ENCODE results near the gene ATG2B. TPM values are rescaled to one million over a fixed set of nuclear protein-coding genes. Genes with fewer than 3 reads are reported as not detected.
A peak's percentile ranks its signal among the peaks of the same experiment; 100 is the strongest.

Gene ATG2B
- total RNA-seq, 1 donor from 2014 or later, result 25.6 TPM

GRCh38 chr14:96261772-96262655, 101.1 kb downstream of the ATG2B start:
- no peak overlapping the region for H3K27ac Mint-ChIP-seq
- DNase-seq (ENCODE audit: low spot score in 2 of 2, unreplicated experiment in 2 of 2), result no peak
- H3K27me3 Mint-ChIP-seq (ENCODE audit: low read depth), result no peaks in the 10 kb centered on the region
- no peak overlapping the region for H3K4me3 Mint-ChIP-seq
- H3K36me3 Mint-ChIP-seq, result peaks cover 29% of the 10 kb centered on the region
- H3K4me1 Mint-ChIP-seq, result peaks cover 44% of the 10 kb centered on the region
- no peak for TF ChIP-seq CTCF (IDR thresholded peaks at IDR 0.05; ENCODE audit: unreplicated experiment)
- H3K9me3 Mint-ChIP-seq, result peaks cover 11% of the 10 kb centered on the region

GRCh38 chr14:96261053-96261452, 102.1 kb downstream of the ATG2B start:
- Mint-ChIP-seq H3K4me3 (no peak overlapping the region), H3K27me3 (ENCODE audit: low read depth) (no peaks in the 10 kb centered on the region), H3K27ac (no peak overlapping the region), H3K9me3 (peaks cover 11% of the 10 kb centered on the region), H3K4me1 (peaks cover 43% of the 10 kb centered on the region), H3K36me3 (peaks cover 29% of the 10 kb centered on the region)
- DNase-seq (ENCODE audit: low spot score in 2 of 2, unreplicated experiment in 2 of 2), result no peak
- TF ChIP-seq CTCF (IDR thresholded peaks at IDR 0.05; ENCODE audit: unreplicated experiment), result no peak

- peaks cover 44% of the 10 kb centered on the region for H3K4me1 Mint-ChIP-seq
- peaks cover 29% of the 10 kb centered on the region for H3K36me3 Mint-ChIP-seq
- no peaks in the 10 kb centered on the region for H3K27me3 Mint-ChIP-seq (ENCODE audit: low read depth)
- H3K9me3 Mint-ChIP-seq, result peaks cover 11% of the 10 kb centered on the region
- TF ChIP-seq CTCF (IDR thresholded peaks at IDR 0.05; ENCODE audit: unreplicated experiment), result no peak
- H3K4me3 Mint-ChIP-seq, result no peak overlapping the region
- no peak overlapping the region for H3K27ac Mint-ChIP-seq
- DNase-seq (ENCODE audit: low spot score in 2 of 2, unreplicated experiment in 2 of 2), result no peak
These were observed 102.8 kb downstream of the ATG2B start for GRCh38 chr14:96260341-96260821.

GRCh38 chr14:96257900-96258299, 105.2 kb downstream of the ATG2B start:
- H3K27ac Mint-ChIP-seq, result no peak overlapping the region
- H3K4me3 Mint-ChIP-seq, result no peak overlapping the region
- DNase-seq (ENCODE audit: low spot score in 2 of 2, unreplicated experiment in 2 of 2), result no peak
- H3K4me1 Mint-ChIP-seq, result peaks cover 50% of the 10 kb centered on the region
- H3K36me3 Mint-ChIP-seq, result peaks cover 16% of the 10 kb centered on the region
- peaks cover 11% of the 10 kb centered on the region for H3K9me3 Mint-ChIP-seq
- TF ChIP-seq CTCF (IDR thresholded peaks at IDR 0.05; ENCODE audit: unreplicated experiment), result no peak
- no peaks in the 10 kb centered on the region for H3K27me3 Mint-ChIP-seq (ENCODE audit: low read depth)

GRCh38 chr14:96257056-96257455, 106.1 kb downstream of the ATG2B start:
- no peak for TF ChIP-seq CTCF (IDR thresholded peaks at IDR 0.05; ENCODE audit: unreplicated experiment)
- H3K36me3 Mint-ChIP-seq, result peaks cover 16% of the 10 kb centered on the region
- no peaks in the 10 kb centered on the region for H3K27me3 Mint-ChIP-seq (ENCODE audit: low read depth)
- peaks cover 55% of the 10 kb centered on the region for H3K4me1 Mint-ChIP-seq
- H3K27ac Mint-ChIP-seq, result peak overlapping the region; percentile 93
- no peak for DNase-seq (ENCODE audit: low spot score in 2 of 2, unreplicated experiment in 2 of 2)
- H3K9me3 Mint-ChIP-seq, result peaks cover 11% of the 10 kb centered on the region
- H3K4me3 Mint-ChIP-seq, result no peak overlapping the region

Measured in mesothelial cell of epicardium (in vitro differentiated cells).